ENCODE data around the gene CADM2.

Gene CADM2

DNA sequence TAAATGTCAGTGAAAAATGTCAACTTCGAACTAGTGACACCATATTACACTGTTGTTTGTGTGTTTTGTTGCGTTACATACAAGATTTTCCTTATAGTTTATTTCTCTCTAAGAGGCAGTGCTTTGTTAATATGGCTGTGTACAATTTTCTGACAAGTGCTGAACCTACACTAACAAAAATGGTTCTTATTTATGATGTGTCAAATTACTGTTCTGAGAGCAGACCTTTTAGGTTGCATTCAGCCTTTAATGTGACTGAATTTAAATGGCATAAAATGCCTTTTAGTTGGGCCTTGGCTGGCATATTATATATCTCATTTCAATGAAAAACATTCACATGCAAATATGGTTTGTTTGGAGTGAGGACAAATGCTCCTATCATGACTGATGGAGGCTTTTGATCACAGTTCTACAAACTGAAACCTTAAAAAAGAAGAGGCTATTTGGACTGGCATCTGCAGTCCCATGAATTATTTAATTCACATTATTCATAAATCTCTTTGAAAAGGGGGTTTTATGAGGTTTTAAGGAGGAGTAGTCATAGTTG, 750.6 kb downstream of the CADM2 start:
- no peak for DNase-seq

DNA sequence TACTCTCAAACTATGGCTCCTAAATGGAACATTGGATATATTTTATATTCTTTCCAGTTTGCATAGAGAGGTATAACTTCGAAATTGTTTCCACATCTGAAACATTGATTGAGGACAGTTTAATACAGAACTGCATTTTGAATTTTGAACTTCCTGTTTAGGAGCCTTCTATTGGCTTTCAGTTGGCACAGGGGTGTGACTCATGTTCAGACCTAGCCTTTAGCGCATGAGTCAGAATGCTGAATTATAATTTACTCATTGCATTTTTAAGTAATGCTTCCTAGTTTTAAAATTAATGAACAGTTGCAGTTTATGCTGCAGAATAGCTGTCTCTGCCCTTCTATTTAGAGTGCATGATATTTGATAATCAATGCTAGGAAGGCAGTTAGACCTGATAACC, 751.7 kb downstream of the CADM2 start:
- DNase-seq = peak; percentile 0

DNA sequence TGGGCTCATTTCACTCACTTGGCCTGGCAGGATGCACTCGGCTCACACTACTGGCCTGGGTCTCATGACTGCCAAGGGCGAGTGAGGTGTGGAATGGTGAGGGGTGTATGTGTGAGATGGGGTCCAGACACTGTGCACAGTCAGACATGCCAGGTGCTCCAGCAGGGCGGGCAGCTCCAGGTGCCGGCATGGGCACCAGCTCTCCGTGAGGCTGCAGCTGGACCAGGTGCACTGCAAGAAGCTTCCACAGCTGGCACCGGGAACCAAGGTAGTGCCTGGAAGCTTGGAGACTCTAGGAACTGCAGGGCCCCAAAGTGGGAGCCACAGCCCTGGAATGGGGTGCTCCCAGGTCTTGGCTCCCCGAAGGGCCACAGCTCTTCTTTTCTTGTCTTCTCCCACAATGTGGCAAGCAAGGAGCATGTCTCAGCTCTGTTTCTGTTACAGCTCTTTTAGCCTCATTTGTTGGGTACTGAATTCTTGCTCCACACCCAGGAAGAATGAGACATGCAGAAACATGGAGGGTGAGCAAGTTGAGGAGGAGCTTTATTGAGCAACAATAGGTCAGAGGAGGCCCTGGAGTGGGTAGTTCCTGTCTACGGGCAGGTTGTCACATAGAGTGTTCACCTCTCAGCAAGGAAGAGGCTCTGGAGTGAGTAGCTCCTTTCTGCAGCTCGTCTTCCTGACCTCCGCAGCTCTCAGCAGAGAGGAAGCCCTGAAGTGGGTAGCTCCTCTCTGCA, 762.8 kb downstream of the CADM2 start:
- DNase-seq = no peak

DNA sequence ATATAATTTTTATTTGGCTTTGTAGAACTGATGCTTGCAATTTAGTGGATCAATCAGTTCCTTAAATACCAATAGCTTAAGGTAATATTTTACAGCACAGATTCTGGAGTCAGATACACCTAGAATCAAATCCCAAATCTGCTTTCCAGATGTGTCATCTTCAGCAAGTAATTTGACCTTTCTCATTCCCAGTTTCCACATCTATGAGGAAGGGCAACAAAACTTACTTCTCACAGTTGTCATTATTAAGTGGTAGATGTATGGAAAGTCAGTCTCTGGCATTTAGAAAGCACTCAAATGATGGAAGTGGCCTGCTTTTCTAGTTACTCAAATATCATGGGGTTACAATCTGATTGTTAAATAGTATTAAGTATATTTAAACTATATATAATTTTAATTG, 767.0 kb downstream of the CADM2 start:
- DNase-seq = no peak

DNA sequence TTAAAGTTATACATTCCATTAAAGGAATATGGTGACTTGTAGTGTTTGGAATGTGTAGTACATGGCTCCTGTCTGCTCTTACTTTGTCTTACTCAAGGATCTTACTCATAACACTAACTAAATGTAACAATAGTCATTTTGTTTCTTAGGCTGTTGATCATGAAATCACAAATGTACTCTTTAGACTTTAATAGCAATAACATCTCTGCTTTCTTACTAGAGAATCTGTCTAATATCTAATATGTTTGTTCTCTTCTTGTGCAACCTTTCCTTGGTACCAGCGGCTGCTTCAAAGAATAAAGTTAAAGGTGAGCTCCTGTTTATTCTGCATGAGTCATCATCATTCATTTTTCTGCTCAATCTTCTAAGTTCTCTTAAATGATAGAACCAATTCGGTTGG, 767.5 kb downstream of the CADM2 start:
- peak; percentile 44 for DNase-seq

DNA sequence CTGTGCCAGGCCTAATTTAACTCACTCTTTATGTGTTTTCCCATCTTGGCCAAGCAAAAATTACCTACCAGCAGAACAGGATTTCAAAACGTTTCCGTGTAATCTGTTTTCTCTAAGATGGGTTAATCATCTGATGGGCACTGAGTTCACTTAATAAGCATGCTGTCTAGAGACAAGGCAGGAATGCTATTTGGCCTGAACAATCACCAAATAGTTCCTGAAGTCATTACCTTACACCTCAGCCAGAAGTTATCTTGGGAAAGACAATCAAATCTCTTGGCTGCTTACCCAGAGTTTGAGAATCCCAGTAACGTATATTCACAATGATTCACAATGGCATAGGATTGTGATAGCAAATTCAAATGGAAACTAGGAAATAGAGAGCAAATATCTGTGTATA, 779.1 kb downstream of the CADM2 start:
- no peak for DNase-seq

DNA sequence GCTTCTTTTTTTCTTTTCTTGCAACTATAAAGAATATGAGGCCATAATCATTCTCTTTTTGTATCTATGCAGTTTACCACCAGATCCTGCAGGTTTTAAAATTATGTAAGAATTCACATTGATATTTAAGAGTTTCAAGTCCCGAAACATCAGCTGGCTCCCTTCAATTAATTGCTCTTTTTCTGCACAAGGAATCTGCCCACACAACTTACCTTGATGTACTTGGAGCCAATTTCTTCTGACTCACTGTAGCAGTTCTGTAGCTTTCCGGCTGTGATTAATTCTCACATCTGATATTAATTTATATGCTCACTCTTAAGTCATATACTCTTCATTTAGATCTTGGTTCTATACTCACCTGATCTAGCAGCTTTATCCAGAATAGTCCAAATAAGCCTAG, 781.8 kb downstream of the CADM2 start:
- no peak for DNase-seq

DNA sequence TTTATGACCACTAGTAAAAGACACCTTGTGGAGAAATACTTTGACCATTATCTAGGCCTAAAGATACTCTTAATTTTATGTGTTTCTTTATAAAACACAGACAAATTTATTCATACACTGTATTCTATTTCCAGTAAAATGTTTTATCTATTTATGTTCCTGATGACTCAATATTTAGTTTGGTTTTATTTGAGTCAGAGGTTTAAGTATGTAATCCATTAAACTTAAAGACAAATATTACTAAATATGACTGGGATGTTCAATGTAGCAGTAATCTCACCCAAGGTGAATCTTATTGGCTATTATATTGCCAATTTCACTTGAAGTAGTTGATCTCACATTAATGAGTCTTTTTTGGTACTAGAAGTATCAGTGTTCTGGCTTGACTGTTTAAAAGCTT, 799.7 kb downstream of the CADM2 start:
- DNase-seq = no peak

DNA sequence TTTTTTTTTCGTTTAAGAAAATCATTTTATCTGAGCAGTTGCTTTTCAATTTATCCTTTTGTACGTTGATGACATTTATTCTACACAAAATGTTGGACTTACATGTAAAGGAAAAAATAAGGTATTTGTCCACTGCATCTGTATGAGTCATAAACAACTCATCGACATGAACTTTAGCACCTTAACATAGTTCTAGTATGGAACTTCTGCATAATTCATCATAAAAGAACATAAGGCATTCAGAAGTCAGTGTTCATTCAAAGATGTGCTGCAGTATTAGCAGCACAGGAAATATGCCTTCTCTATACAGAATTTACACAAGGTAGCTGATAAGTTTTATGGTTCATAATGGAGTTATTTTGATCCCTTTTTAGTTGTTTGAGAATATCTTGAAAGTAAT, 801.6 kb downstream of the CADM2 start:
- no peak for DNase-seq

DNA sequence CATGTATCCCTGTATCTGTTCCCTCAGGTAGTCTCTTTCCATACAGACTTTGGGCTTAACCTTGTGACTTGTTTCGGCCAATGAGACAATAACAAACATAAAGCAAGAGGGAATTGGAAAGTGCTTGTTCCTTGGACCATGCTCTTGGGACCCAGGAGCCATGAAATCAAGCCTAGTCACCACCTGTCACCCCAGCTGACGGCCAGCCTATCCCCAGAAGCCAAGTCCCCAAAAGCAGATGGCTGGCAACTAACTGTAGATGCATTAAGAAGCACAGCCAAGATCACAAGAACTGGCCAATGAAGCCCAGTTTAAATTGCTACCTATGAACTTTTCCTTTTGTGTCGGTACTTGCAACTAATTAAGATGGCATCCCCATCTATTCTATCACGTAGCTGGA, 822.0 kb downstream of the CADM2 start:
- DNase-seq = no peak

DNA sequence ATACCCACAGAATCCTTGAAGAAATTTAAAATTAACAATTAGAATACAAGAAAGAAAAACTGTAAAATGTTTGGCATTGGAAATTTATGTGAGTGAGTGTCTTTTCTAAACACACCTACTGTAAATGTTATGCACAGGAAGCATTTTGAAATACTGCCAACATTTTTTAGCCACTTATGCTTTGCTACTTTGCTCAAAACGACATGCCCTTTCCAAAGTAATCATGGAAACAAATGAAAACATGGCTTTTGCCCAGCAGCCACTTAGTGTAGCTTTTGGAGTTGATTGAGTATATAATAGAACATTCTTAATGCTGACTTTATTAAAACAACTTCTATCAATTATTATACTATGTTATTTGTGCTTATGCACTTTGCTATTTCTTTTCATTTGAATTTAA, 823.0 kb downstream of the CADM2 start:
- DNase-seq = peak; percentile 25

DNA sequence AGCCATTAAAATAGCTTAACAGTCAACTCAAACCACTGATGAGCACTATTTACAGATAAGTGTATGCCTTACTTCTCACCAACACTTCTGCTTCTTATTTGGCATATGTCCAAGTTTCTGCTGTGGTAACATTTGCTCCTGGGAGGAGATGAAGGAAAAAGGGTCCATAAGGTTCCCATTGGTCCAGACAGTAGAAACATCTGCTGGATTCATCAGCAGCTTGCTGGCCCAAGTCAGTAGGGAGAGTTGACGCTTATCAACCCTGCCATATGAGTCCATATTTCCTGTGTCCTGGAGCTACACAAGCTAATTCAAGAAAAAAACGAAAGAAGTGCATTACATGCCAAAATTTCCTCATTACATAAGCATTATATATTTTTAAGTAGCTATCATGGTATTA, 824.5 kb downstream of the CADM2 start:
- peak; percentile 0 for DNase-seq

DNA sequence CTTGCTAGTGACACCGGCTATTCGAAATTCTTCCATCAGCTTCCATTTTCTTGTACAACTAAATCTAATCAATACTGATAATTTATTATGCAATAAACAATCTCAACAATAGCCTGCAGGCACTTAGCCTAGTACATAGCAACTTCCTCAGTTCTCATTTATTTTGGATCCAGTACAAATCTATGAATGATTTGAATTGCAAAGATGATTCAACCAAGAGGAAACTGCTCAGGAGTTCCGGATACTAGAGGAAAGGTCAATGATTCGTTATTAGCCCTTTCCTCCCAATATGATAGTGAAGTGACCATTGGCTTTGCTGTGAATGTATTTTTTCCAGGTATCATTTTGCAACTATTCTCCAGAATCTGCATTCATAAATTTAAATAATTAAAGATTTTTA, 827.0 kb downstream of the CADM2 start:
- no peak for DNase-seq

DNA sequence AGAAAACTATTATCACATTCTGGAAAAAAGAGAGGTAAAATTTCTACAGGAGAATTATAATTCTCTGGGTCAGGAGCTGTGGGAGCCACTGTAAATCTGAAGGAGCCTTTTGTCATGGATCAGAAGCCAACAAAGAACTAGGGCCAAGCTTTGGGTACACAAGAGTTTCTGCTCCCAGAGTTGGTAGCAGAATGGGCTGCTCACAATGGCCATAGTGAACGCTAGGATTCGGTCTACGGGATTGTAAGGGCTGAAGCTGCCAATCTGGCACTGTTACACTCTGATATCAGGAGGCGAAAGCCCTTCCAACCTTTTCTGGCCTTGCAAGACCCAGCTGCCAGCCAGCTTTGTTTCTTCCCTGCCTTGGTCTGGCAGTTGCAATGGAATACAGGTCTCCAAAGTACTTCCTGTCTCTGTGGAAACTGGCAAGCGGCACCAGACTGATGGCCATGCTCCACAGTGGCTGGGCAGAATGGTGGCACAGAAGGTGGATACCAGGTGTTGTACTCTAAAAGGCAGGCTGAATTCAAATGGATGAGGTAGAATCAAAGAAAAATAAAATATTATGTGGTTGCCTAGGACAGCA, 831.7 kb downstream of the CADM2 start:
- DNase-seq = no peak

DNA sequence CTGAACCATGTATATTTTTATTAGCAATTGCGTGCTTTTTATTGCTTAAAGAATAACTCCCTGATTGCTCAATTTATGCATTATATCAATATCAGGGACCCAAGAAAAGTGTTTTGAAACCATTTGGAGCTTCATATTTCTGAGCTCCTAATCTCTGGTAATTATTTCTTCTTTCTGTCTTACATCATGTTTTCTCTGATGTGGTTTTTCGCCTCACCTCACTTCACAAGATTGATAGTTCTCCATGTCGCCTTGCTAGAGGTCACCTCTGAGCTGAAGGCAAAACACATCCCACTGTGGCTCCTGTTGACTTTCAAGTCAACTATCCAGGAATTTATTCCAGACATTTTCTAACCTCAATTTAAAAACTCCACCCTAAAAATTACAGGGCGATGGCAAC, 837.4 kb downstream of the CADM2 start:
- no peak for DNase-seq

DNA sequence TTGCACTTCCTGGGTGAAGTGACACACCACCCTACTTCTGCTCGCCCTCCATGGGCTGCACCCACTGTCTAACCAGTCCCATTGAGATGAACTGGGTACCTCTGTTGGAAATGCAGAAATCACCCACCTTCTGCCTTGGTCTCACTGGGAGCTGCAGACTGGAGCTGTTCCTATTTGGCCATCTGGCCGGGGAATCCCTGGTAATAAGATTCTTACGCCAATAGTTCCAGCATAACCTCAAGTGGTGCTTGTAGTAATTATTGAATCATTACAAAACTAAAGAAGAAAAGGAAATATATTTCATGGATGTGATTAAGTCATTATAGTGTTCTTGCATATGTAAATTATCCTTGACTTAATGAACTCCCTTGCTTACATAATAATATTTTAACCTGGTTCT, 841.9 kb downstream of the CADM2 start:
- DNase-seq = no peak

DNA sequence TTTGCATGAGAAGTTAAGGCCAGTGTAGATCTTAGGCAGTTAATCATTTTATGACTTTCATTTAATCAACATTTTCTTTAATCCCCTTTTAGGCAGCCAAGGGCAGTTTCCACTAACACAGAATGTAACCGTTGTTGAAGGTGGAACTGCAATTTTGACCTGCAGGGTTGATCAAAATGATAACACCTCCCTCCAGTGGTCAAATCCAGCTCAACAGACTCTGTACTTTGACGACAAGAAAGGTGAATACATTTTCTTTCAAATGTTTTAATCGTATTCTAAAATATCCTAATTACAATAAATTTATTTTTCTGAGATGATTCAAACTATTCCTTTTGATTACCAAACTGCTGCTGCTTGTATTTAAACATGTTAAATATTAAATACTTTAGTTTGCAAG, 843.2 kb downstream of the CADM2 start:
- DNase-seq = peak; percentile 53

DNA sequence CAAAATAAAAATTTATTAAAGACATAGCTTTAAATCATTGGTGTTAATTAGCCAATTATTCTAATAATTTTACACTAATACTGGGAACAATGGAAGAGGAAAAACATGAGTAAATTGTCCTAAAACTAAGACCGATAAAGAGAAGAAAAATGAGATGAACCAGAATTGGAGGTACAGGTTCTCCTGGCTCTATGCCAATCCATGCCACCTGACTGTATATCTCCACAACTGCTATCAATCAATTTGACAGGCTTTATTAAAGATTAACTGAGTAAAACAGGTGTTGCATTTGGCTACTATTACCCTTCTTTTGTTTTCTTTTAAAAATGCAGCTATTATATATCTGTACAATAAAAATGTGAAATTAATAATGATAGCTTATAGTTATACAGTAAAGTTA, 850.0 kb downstream of the CADM2 start:
- DNase-seq = peak; percentile 72

DNA sequence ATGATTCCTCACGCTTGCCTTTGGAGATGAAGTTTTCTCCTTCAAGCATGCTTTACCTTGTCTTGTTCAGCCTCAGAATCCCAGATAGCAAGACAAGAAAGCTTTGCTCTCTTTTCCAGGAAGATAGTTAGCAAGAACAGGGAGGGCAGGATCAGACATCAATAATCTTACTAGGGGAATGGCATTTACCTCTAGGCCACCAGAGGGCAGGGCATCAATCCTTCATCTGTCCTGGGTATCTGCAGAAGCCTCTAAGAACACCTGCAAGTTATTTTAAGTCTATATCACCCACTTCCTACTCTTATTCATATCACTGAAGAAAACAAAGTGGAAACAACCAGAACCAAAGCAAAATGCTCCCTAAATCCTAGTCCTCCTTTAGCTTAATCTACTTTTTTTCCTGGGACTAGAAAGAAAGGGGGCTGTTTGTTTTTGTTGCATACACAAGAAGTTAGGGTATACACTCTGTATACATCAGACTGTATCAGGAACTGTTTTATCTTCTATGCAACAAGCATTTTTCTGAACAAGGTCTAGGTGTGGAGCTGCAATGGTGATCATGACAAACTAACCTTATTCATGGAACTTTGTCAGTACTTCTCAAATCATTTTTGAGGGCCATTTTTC, 862.5 kb downstream of the CADM2 start:
- DNase-seq = peak; percentile 57

DNA sequence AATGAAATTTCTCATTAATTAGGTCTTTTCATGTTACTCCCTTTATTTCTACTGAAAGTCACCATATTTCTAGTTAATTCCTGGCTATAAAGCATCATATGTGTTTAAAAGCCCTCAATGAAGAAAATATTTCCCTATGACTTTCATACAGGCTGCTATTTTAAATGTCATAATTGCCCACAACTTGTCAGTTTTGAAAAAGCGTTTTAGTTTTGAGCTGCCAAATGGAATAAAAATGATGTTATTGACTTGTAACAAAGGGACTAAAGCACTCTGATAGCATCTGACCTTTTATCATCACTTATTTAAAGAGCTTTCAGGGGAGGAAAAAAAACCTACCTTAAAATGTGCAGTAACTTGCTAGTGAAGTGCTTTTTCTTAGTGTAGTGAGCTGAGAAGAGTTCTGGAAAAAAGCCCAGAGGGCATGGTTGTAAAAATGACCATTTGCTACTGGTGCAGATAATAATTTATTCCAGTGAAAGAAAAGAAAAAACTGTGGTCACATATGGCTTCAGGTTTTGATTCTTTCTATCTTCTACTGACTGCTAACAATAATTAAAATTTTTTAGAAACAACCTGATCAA, 877.2 kb downstream of the CADM2 start:
- no peak for DNase-seq

DNA sequence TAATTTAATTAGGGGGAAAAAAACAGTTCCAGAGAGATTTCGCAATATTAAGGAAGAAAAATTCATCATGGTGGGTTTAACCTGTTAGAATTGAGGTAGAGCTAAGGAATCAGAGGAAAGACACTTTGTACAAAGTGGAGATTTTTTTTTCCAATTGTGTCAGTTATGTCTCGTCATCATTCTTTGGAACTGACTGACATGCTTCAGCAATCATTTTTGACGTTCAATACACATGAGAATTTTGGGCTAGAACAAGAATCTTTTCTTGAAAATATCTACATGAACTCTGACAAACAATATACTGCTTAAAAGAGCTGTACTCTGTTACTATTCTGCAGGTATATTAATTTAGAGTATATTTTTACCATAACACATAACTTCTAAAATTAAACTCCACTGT, 878.6 kb downstream of the CADM2 start:
- DNase-seq = no peak

DNA sequence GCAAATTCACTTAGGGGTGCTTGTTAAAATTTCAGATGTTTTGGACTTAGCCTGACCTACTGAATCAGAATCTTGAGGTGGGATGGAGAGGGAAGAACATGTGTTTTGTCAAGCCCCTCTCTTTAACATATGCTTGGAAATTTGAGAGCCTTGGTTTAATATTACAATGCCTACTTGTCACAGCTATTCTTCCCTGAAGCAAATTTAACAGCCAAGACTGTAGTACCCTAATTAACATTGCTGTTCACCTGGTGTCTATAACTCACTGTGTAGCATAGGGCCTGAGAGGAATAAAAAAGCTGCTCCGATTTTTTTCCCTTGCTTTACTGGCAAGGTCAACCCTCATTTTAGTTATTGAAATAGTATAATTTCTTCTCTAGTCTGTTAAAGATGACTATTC, 880.1 kb downstream of the CADM2 start:
- no peak for DNase-seq

DNA sequence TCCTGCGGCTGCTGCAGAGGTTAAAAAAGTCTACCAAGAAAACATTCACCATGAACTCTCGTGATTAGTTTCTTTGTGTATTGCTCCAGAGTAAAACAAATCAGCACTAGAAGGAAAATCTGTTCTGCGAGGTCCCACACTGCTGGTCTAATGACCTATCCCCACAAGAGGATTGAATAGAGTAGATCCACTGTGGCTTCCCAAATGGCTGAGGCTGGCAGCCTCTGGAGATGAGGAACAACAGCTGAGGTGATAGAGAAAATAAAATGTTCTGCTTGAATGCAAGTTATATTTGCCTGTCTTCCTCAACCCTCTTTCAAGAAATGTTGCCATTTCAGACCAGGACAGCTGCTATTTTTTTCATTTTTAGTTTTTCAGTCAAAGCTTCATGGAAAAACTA, 883.3 kb downstream of the CADM2 start:
- DNase-seq = no peak

DNA sequence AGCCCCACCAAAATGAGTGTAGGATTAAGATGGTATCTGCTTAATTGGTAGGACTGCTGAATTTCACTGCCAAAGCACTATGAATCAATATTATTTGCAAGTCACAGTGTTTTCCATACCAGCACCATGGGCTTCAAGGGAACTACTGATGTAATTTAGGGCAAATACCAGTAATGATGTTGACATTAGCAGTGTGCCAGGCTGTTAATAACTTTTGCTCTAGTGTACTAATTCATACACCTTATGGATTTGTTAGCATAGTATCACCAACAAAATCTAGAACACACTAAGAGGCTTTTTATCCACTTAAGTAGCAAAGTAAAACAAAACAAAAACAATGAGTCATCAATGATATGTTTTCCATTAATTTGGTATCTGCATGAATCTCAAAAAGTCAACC, 888.2 kb downstream of the CADM2 start:
- no peak for DNase-seq

Measured in DMS53 (cell line).